ENCODE measurements around the gene MAP1LC3B. TPM values are rescaled to one million over a fixed set of nuclear protein-coding genes. Genes with fewer than 3 reads are reported as not detected.
A peak's percentile ranks its signal among the peaks of the same experiment; 100 is the strongest.

Gene MAP1LC3B
- total RNA-seq, 1 donor from 2014 or later: 40.6 TPM

DNA sequence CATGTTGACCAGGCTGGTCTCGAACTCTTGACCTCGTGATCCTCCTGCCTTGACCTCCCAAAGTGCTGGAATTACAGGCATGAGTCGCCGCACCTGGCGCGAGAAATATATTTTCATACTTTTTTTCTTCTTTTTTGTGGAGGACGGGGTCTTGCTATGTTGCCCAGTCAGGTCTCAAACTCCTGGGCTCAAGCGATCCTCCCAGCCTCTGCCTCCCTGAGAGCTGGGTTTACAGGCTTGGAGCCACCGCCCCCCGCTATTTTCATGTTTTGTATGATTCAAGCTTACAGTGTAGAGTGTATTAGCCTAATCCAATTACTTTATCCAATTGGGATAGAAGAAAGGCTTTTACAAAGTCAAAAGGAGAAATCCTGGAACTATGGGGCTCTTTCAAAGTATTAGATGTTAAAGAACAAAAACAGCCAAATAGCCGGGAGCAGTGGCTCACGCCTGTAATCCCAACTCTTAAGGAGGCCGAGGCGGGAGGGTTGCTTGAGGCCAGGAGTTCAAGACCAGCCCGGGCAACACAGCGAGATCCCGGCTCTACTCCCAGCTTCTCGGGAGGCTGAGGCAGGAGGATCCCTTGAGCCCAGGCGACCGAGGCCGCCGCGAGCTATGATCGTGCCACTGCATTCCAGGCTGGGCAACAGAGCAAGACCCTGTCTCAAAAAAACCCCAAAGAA, 1.4 kb upstream of the MAP1LC3B start:
- H3K4me1 Mint-ChIP-seq (ENCODE audit: low read depth): peaks cover 61% of the 10 kb centered on the region
- intact Hi-C loops (cut with micrococcal nuclease): loop anchor here (5.0 kb wide), 1 partner anchor 102 kb away; the partner anchor contains the start of gene ZCCHC14
- no peak for DNase-seq (ENCODE audit: low spot score)
- no peaks in the 10 kb centered on the region for H3K27me3 Mint-ChIP-seq (ENCODE audit: low read depth)
- H3K9me3 Mint-ChIP-seq: no peaks in the 10 kb centered on the region
- H3K27ac Mint-ChIP-seq: peak overlapping the region; percentile 95
- H3K36me3 Mint-ChIP-seq (ENCODE audit: low read depth): peaks cover 21% of the 10 kb centered on the region
- peak overlapping the region; percentile 85 for H3K4me3 Mint-ChIP-seq (ENCODE audit: low read depth)

DNA sequence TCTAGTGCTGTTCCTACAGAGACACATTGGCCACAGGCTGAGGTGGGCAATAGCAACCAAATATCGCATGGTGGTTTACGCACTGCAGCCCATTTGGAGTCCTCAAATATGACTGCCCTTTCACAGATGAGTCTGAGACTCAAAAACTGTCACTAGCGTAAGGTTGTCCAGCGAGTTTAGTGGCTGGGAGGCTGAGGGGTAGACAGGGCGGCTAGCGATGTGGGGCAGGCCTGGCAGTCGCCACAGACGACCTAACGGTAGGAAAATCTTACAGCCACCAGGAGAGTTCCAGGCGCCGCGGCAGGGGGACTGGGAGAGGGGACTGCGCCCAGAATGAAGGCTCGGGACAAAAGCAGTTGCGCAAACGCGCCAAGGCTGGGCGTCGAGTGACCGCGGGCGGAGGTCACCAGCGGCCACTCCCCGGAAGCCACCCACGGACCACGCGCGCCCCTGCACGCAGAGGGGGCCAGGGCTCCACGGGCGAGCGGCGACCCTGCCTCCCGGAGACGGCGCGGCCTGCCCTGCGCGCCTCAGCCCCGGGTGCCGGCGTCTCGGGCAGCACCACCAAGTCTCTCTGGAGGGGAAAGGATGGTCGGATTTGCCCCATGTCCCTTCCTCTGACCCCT, 699 bp upstream of the MAP1LC3B start:
- no peaks in the 10 kb centered on the region for H3K9me3 Mint-ChIP-seq
- H3K4me1 Mint-ChIP-seq (ENCODE audit: low read depth): peaks cover 57% of the 10 kb centered on the region
- DNase-seq (ENCODE audit: low spot score): no peak
- H3K4me3 Mint-ChIP-seq (ENCODE audit: low read depth): peak overlapping the region; percentile 85
- intact Hi-C loops (cut with micrococcal nuclease): loop anchor here (5.0 kb wide), 1 partner anchor 101 kb away; the partner anchor contains the start of gene ZCCHC14
- H3K27me3 Mint-ChIP-seq (ENCODE audit: low read depth): no peaks in the 10 kb centered on the region
- H3K27ac Mint-ChIP-seq: peak overlapping the region; percentile 95
- peaks cover 22% of the 10 kb centered on the region for H3K36me3 Mint-ChIP-seq (ENCODE audit: low read depth)

DNA sequence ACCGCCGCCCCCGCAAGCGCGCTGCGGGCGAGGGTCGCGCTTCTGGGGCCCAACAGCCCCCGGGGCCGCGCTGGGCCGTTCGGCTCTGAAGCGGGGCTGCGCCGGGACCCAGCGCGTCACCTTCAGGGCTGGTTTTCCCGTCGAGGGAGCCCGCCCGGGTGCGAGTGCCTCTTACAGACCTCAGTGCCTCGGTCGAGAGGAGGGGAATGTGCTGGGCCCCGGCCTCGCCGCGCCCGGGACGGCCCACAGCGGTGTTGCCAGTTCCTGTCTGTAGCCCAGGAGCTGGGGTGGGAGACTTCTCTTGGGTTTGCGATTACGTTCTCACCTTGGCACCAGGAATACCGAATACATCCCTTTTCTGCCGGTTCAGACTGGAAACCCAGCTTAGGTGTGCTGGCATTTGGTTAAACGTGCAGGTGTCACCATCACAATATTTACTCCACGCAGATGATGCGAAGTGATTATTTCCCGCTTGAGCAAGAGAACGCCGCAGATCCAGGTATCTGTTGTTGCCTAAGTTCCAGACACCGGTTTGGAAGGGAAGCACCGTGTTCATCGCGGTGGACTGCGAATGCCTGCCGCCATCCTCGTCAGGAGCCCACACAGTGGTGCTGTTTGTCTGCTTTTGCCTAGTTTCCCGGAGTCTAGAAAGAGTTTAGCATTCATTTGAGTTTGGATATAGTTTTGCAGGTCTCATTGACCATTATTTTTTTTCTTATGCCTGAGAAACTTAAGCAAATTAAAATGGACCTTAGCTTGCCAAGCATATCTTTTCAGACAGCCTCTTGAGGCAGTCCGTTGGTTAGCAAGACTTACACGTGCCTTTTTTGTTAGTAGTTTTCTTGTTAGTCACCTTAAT, 914 bp downstream of the MAP1LC3B start:
- H3K27ac Mint-ChIP-seq: peak overlapping the region; percentile 86
- no peaks in the 10 kb centered on the region for H3K27me3 Mint-ChIP-seq (ENCODE audit: low read depth)
- no peaks in the 10 kb centered on the region for H3K9me3 Mint-ChIP-seq
- intact Hi-C loops (cut with micrococcal nuclease): loop anchor here (1.0 to 5.0 kb wide), 3 partner anchors 9 to 558 kb away; partner anchors contain the start of genes BANP and ZCCHC14
- peak; percentile 44 for DNase-seq (ENCODE audit: low spot score)
- H3K4me1 Mint-ChIP-seq (ENCODE audit: low read depth): peaks cover 42% of the 10 kb centered on the region
- peak overlapping the region; percentile 90 for H3K4me3 Mint-ChIP-seq (ENCODE audit: low read depth)
- H3K36me3 Mint-ChIP-seq (ENCODE audit: low read depth): peaks cover 24% of the 10 kb centered on the region

DNA sequence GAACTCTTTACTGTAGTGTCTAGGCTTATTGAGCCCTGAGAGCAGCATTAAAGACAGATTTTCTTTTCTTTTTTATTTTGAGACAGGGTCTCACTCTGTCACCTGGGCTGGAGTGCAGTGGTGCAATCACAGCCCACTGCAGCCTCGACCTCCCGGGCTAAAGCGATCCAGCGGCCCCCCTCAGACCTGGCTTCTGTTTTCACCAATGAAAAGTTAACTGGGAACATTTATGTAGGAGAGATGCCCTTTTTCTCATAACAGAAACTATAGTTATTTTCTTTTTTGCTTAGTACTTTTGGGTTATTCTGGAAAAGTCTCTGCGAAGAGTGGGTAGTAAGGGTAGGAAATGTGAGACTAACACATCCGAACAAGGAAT, 1.5 kb downstream of the MAP1LC3B start:
- H3K9me3 Mint-ChIP-seq: no peaks in the 10 kb centered on the region
- H3K4me3 Mint-ChIP-seq (ENCODE audit: low read depth): peak overlapping the region; percentile 90

DNA sequence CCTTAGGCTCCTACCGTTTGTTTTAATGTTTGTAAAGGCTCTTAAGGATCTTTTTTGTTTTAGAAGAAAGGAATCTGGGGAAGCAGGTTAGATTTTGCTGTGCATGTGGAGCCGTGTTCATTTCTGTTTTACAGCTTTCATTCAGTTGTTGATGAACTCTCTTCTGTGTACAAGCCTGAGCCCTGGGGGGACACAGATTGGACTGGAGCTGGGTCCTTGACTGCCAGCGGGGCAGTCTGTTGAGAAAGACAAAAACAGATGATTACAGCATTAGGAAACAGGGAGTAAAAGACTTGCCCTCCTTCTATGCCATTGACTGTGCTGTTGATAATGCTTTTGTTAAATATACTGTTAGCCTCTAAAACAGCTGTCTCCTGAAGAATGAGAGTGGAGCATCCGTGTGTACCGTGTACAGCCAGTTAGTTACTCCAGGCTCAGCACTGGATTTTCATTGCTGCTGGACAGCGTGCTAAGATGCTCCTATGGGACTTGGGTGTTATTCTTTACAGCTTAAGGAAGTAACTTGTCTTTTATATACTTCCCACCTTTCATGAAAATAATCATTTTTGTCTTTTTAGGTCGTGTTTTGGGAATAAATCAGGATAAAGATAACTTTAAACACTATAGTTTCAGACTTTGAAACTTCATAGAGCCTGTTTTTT, 3.2 kb downstream of the MAP1LC3B start:
- Mint-ChIP-seq H3K27ac (peak overlapping the region; percentile 30), H3K9me3 (no peaks in the 10 kb centered on the region), H3K4me3 (ENCODE audit: low read depth) (no peak overlapping the region), H3K4me1 (ENCODE audit: low read depth) (peaks cover 27% of the 10 kb centered on the region), H3K27me3 (ENCODE audit: low read depth) (no peaks in the 10 kb centered on the region), H3K36me3 (ENCODE audit: low read depth) (peaks cover 44% of the 10 kb centered on the region)
- DNase-seq (ENCODE audit: low spot score): no peak
- intact Hi-C loops (cut with micrococcal nuclease): no loop called here

More for the DNA sequence above, 1.5 kb downstream of the MAP1LC3B start:
- intact Hi-C loops (cut with micrococcal nuclease): loop anchor here (1.0 to 5.0 kb wide), 3 partner anchors 76 to 557 kb away; partner anchors contain the start of genes BANP, C16orf95 and ZCCHC14
- Mint-ChIP-seq H3K27me3 (ENCODE audit: low read depth) (no peaks in the 10 kb centered on the region), H3K4me1 (ENCODE audit: low read depth) (peaks cover 36% of the 10 kb centered on the region), H3K36me3 (ENCODE audit: low read depth) (peaks cover 29% of the 10 kb centered on the region), H3K27ac (peak overlapping the region; percentile 86)
- no peak for DNase-seq (ENCODE audit: low spot score)

DNA sequence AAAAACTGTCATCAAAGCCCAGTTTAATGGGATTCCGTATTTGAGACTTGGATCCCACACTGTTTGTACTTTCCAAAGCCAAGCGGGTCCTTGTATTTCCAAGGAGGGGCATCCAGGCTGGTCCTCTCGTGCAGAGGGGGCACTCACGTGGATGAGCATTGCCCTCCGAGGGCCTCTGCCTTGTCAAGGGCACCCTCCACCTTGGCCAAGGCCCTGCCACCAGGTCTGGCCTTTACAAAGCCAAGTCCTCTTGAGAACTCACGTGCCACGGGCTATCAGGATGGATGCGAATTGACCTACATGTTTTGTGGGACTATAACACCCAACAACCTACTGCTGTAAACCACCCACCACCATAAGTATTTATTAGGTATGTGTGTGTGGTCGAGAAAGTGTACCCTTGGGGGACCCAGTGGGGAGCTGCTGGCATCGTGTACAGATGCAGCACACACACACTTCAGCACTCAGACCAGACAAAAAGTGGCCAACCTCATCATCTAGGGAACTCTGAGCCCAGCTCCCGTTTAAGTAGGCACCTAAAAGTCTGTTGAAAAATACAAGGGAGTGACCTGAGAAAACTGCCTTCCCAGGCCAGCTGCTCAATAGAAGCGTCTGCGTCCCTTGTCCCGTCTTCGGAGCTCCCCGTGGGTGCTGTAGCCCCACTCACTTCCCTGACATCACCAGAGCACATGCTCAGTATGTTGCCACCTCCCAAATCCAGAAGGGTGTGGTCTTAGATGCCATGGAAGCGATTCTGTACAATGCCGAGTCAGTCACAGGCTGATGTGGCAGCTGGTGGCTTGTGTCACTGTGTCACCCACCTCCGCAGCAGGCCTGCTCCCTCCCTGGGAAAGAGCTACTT, 12.9 kb downstream of the MAP1LC3B start:
- intact Hi-C loops (cut with micrococcal nuclease): no loop called here
- Mint-ChIP-seq H3K4me3 (ENCODE audit: low read depth) (no peak overlapping the region), H3K9me3 (no peaks in the 10 kb centered on the region), H3K4me1 (ENCODE audit: low read depth) (no peaks in the 10 kb centered on the region), H3K27ac (no peak overlapping the region), H3K27me3 (ENCODE audit: low read depth) (no peaks in the 10 kb centered on the region), H3K36me3 (ENCODE audit: low read depth) (peaks cover 36% of the 10 kb centered on the region)
- DNase-seq (ENCODE audit: low spot score): no peak

DNA sequence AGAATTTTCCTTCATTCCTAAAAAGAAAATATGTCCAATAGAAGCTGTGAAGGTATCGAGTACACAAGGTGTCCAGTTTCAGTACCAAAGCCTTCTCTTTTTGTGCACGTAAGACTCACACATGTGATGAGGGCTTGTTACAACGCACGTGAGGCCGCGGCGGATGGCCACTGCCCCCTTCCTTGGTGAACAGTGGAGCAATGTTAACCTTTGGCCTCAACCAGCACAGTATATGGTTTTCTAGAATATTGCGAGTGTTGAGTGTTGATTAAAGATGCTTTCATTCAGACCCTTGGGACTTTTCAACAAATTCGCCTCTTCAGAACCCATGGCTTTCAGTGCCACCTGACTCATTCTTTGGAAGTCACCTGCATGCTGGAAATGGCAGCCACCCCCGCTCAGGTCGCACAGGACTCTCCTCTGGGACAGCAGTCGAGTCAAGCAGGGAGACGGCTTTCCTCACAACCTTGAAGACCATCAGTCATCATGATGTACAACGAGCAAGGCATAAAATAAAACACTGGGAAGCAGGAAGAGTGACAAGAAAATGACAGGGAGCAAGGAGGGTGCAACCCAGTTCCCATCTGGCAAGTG, 14.5 kb downstream of the MAP1LC3B start:
- intact Hi-C loops (cut with micrococcal nuclease): no loop called here
- no peaks in the 10 kb centered on the region for H3K4me1 Mint-ChIP-seq (ENCODE audit: low read depth)
- no peaks in the 10 kb centered on the region for H3K9me3 Mint-ChIP-seq
- H3K36me3 Mint-ChIP-seq (ENCODE audit: low read depth): peaks cover 34% of the 10 kb centered on the region
- no peaks in the 10 kb centered on the region for H3K27me3 Mint-ChIP-seq (ENCODE audit: low read depth)
- H3K4me3 Mint-ChIP-seq (ENCODE audit: low read depth): no peak overlapping the region
- no peak overlapping the region for H3K27ac Mint-ChIP-seq
- DNase-seq (ENCODE audit: low spot score): no peak

DNA sequence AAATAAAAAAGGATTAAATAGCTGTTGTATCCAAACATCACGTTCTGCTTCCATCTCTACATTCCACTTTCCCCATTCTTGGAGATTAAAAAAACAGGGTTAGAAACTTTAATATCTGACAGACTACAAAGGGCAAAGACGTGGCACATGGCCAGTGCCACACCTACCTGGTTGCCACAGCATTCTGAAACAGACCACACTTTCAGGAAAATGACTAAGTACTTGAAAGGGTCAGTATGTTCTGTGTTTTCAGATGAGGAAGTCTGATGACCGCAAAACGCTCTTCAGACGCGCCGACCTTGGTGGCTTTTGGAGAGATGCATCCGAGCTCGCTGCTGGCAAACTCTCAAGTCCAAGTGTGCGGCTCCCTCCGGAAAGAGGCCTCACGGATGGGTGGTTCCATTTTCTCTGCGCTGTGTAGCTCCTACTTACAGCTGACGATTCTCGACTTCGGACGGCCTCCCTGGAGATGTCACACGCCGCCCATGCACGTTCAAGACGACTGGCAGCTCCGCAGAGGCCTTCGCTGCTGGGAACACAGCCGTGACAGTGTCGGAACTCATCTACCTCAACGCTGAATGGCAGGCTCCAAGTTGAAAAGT, 15.5 kb downstream of the MAP1LC3B start:
- no peak for DNase-seq (ENCODE audit: low spot score)
- Mint-ChIP-seq H3K4me3 (ENCODE audit: low read depth) (no peak overlapping the region), H3K27ac (no peak overlapping the region), H3K27me3 (ENCODE audit: low read depth) (no peaks in the 10 kb centered on the region), H3K36me3 (ENCODE audit: low read depth) (peaks cover 37% of the 10 kb centered on the region), H3K4me1 (ENCODE audit: low read depth) (no peaks in the 10 kb centered on the region), H3K9me3 (no peaks in the 10 kb centered on the region)
- intact Hi-C loops (cut with micrococcal nuclease): no loop called here

DNA sequence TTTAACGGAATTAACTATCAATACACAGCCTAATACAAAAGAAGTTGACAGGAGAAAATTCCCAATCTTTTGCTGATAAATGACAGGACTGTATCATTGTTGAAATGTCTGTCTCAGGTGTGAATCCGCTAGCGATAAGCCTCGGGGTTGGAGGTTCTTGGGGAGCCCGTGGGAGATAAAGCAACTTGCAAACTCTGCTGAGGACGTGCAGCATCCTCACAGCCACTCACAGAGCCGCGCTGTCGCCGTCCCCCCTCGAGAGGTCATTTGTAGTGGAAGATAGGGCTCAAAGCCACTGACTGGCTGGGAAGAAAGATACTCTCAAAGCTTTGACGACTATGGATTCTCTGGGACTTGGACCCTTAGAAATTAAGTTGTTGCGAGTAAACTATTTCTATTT, 17.0 kb downstream of the MAP1LC3B start:
- H3K4me3 Mint-ChIP-seq (ENCODE audit: low read depth): no peak overlapping the region
- H3K4me1 Mint-ChIP-seq (ENCODE audit: low read depth): no peaks in the 10 kb centered on the region
- H3K9me3 Mint-ChIP-seq: no peaks in the 10 kb centered on the region
- H3K27ac Mint-ChIP-seq: no peak overlapping the region
- peaks cover 27% of the 10 kb centered on the region for H3K36me3 Mint-ChIP-seq (ENCODE audit: low read depth)
- intact Hi-C loops (cut with micrococcal nuclease): no loop called here
- no peaks in the 10 kb centered on the region for H3K27me3 Mint-ChIP-seq (ENCODE audit: low read depth)
- DNase-seq (ENCODE audit: low spot score): no peak

DNA sequence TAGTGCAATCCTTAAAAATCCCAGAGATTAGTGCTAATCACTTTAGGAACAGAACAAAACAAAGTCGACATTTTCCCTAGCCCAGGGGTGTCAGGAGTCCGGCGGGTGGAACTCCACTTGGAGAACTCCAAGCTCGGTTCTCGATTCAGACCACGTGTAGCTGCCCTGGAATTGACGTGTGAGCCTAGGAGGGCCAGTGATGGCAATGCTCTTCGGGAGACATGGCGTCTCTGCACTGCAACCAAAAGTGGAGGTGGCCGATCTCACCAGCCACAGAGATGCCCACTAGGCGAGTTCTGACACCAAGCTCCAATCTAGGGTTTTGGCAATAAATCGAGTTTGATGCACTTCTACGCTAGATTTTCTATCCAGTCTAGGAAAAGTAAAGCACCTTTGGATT, 17.6 kb downstream of the MAP1LC3B start:
- Mint-ChIP-seq H3K4me1 (ENCODE audit: low read depth) (no peaks in the 10 kb centered on the region), H3K9me3 (no peaks in the 10 kb centered on the region), H3K27ac (no peak overlapping the region), H3K36me3 (ENCODE audit: low read depth) (peaks cover 27% of the 10 kb centered on the region), H3K4me3 (ENCODE audit: low read depth) (no peak overlapping the region), H3K27me3 (ENCODE audit: low read depth) (no peaks in the 10 kb centered on the region)
- intact Hi-C loops (cut with micrococcal nuclease): no loop called here
- no peak for DNase-seq (ENCODE audit: low spot score)

DNA sequence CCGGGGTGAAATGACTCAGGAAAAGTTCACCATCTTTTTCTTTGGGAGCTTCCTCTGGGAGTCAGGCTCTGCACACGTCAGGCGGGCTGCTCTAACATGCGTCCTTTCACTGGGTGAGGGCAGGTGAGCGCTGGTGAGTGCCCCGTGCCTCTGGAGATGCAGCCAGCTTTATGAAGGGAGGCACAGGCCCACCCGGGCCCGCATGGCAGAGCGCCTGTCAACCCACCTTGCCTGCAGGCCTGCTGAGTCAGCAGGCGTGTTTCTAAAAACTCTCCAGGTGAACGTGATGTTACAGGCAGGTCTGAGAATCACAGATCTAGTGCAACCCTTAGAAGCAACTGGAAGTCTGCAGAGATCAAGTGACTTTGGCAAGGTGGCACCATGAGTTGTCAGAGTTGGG, 18.4 kb downstream of the MAP1LC3B start:
- H3K4me1 Mint-ChIP-seq (ENCODE audit: low read depth): no peaks in the 10 kb centered on the region
- no peaks in the 10 kb centered on the region for H3K9me3 Mint-ChIP-seq
- intact Hi-C loops (cut with micrococcal nuclease): no loop called here
- H3K36me3 Mint-ChIP-seq (ENCODE audit: low read depth): peaks cover 24% of the 10 kb centered on the region
- H3K27me3 Mint-ChIP-seq (ENCODE audit: low read depth): no peaks in the 10 kb centered on the region
- no peak for DNase-seq (ENCODE audit: low spot score)
- H3K27ac Mint-ChIP-seq: no peak overlapping the region
- no peak overlapping the region for H3K4me3 Mint-ChIP-seq (ENCODE audit: low read depth)

Data from activated T-helper 2 cell treated with anti-CD3 and anti-CD28 coated beads, Interferon-gamma antibody, Interleukin-2, Interleukin-4, amounts not matched to agents 10 μg/mL and 5 μg/mL and 100 μg/mL, durations not matched to agents 14 hours and 24 hours and 36 hours (primary cell).